GM06990 (cell line): ENCODE data around the gene VPS52.

Experiments used
- DNase-seq: peaks from one replicate; pipeline ENCODE4 v3.0.0-alpha.2; 2011; ENCODE audit not compliant: insufficient read length; ENCODE audit errors: extremely low read depth
- H3K27me3 ChIP-seq: replicated peaks from 2 replicates; pipeline ENCODE4 v1.6.0; 2011; ENCODE audit warnings: low read length; ENCODE audit not compliant: control insufficient read depth, insufficient read depth
- H3K36me3 ChIP-seq: 2 replicates; pipeline ENCODE4 v1.5.1; 2011; ENCODE audit warnings: low read length; ENCODE audit not compliant: control insufficient read depth, insufficient read depth
- H3K4me3 ChIP-seq: replicated peaks from 2 replicates; pipeline ENCODE4 v1.5.1; 2011; ENCODE audit warnings: low read depth, mild to moderate bottlenecking, control low read depth, low read length
- TF ChIP-seq, protein P1 (sequence below): IDR thresholded peaks from 2 replicates; pipeline ENCODE4 v1.5.1; 2011; ENCODE audit warnings: low read length, control low read depth, mild to moderate bottlenecking, inconsistent platforms; ENCODE audit not compliant: insufficient read depth, poor library complexity, severe bottlenecking

VPS52 gene

GRCh38 chr6:33208091-33208967 is 63.3 kb downstream of the VPS52 start, which contains the start of gene RING1:
TSS of gene RING1 (plus strand) at chr6:33208500. CDS start at chr6:33208823, 323 bp downstream.
- peak within 1 kb of the TSS; percentile 86 for H3K4me3 ChIP-seq
- H3K36me3 ChIP-seq, result peaks cover 9% of the 10 kb centered on the region
- no peaks in the 10 kb centered on the region for H3K27me3 ChIP-seq
- TF ChIP-seq, protein P1, sequence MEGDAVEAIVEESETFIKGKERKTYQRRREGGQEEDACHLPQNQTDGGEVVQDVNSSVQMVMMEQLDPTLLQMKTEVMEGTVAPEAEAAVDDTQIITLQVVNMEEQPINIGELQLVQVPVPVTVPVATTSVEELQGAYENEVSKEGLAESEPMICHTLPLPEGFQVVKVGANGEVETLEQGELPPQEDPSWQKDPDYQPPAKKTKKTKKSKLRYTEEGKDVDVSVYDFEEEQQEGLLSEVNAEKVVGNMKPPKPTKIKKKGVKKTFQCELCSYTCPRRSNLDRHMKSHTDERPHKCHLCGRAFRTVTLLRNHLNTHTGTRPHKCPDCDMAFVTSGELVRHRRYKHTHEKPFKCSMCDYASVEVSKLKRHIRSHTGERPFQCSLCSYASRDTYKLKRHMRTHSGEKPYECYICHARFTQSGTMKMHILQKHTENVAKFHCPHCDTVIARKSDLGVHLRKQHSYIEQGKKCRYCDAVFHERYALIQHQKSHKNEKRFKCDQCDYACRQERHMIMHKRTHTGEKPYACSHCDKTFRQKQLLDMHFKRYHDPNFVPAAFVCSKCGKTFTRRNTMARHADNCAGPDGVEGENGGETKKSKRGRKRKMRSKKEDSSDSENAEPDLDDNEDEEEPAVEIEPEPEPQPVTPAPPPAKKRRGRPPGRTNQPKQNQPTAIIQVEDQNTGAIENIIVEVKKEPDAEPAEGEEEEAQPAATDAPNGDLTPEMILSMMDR, result no peak
- DNase-seq, result peak; percentile 86

DNA sequence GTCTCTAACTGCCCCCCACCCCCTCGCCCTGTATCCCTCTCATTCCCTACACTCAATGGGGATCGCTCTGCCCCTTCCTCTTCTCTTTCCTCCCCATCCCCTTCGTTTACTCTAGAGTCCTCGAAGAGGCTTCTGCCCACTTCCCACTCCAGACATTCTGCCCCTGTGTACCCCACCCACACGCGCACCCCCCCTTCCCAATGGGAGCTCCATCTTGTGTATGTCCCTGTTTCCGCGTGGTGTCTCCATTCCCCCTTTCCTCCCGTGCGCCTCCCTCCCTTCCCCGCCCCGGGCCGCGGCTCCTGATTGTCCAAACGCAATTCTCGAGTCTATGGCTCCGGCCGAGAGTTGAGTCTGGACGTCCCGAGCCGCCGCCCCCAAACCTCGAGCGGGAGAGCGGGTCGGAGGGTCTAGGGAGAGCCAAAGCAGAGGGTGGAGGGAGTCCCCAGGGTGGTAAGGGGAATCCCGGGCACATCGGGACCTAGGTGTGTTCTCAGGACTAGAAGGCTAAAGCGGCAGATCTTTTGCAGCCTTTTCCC is 64.1 kb downstream of the VPS52 start:
- TF ChIP-seq, protein P1, result no peak
- no peaks in the 10 kb centered on the region for H3K27me3 ChIP-seq
- H3K36me3 ChIP-seq, result peaks cover 13% of the 10 kb centered on the region
- peak; percentile 33 for DNase-seq
- peak overlapping the region; percentile 86 for H3K4me3 ChIP-seq

- peak overlapping the region; percentile 86 for H3K4me3 ChIP-seq
- TF ChIP-seq, protein P1, result no peak
- DNase-seq, result no peak
- no peaks in the 10 kb centered on the region for H3K27me3 ChIP-seq
- H3K36me3 ChIP-seq, result peaks cover 18% of the 10 kb centered on the region
These were observed 64.7 kb downstream of the VPS52 start for GRCh38 chr6:33206864-33207551.

DNA sequence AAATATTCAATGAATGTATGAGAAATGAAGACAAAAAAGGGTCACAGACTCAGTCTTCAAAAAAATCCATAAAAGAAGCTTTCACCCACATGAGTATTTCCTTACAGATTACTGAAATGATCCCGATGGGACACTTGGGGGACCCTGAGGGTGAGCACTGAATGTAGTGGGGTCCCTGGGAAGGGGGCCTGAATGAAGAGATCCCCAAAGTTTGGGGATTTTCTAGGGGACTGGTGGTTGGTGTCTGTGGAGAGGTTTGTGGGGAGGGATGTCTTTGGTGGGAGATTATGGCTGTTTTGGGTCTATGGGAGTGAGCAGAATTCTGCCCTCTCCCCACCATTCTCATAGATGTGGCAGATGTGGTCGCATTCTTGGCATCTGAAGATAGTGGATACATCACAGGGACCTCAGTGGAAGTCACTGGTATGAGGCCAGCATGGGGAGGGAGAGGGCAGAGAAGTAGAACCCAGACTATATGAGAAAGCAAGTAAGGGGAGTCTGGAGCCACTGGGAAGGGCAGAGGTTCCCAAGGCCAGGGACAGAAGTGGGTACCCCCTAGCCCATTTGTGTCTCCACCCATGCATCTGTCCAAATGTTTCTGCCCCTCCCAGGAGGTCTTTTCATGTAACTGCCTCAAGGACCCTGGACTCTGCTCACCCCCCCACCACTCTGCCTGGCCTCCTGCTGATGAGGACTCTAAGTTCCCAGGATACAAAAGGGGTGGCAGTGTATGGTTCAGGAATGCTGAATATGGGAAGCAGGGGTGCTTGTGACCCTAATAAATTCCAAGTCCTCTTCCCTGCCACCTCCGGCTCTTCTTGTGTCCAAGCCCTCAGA is 65.4 kb downstream of the VPS52 start:
- TF ChIP-seq, protein P1, result no peak
- peaks cover 16% of the 10 kb centered on the region for H3K36me3 ChIP-seq
- no peak overlapping the region for H3K4me3 ChIP-seq
- no peak for DNase-seq
- H3K27me3 ChIP-seq, result no peaks in the 10 kb centered on the region

GRCh38 chr6:33205191-33206026 is 66.3 kb downstream of the VPS52 start:
- DNase-seq, result peak; percentile 61
- Histone ChIP-seq H3K4me3 (peak overlapping the region; percentile 90), H3K36me3 (peaks cover 16% of the 10 kb centered on the region), H3K27me3 (no peaks in the 10 kb centered on the region)
- TF ChIP-seq, protein P1, result peak; percentile 45
